GM23338 (cell line): Measurements from ENCODE around the gene SIGLEC8. TPM values are rescaled to one million over a fixed set of nuclear protein-coding genes. Genes with fewer than 3 reads are reported as not detected.

Source experiments
- ETS1 ChIP-seq: IDR thresholded peaks from 2 replicates; pipeline ENCODE4 v1.6.1; 2016; ENCODE audit warnings: antibody characterized with exemption
- NANOG ChIP-seq: IDR thresholded peaks from 2 replicates; pipeline ENCODE4 v1.6.1; 2016; ENCODE audit warnings: antibody characterized with exemption, borderline replicate concordance
- POLR2AphosphoS5 ChIP-seq: IDR thresholded peaks from 2 replicates; pipeline ENCODE4 v1.6.1; 2016; ENCODE audit warnings: antibody characterized with exemption, low read depth
- REST ChIP-seq: IDR thresholded peaks from one replicate; pipeline ENCODE4 v1.6.1; 2018; ENCODE audit warnings: antibody characterized with exemption; ENCODE audit not compliant: unreplicated experiment
- ZNF114 ChIP-seq: fragments of 250-450 bp; sonication (Bioruptor Pico); IDR thresholded peaks from 2 replicates; pipeline ENCODE4 v1.5.0; 2020; ENCODE audit warnings: mild to moderate bottlenecking, moderate library complexity
- ZNF331 ChIP-seq: fragments of 250-450 bp; sonication (Bioruptor Pico); IDR thresholded peaks from 2 replicates; pipeline ENCODE4 v1.5.0; 2020; ENCODE audit warnings: low read depth, mild to moderate bottlenecking, moderate library complexity
- ZNF462 ChIP-seq: fragments of 250-450 bp; sonication (Bioruptor Pico); IDR thresholded peaks from 2 replicates; pipeline ENCODE4 v1.5.0; 2020; ENCODE audit warnings: mild to moderate bottlenecking, moderate library complexity
- polyA plus RNA-seq: library from polyadenylated mRNA; unstranded; fragments of >200 nt; fragmentation: Nextera tagmentation; extraction: Ambion mirVana; gene quantifications from 2 replicates; pipeline ENCODE4 v1.2.1, GENCODE V29; 2016
- total RNA-seq: library from RNA; depleted of rRNA; stranded (reverse); fragments of >200 nt; shearing (Covaris generic); gene quantifications from 2 replicates; pipeline ENCODE4 v1.2.3, GENCODE V29; 2014

The SIGLEC8 gene
- total and polyA plus RNA-seq, 2 experiments from 2014 or later, result not detected

GRCh38 chr19:51468545-51468920, 10.3 kb upstream of the SIGLEC8 start (continued):
- no peak for TF ChIP-seq ZNF462 (CRISPR knock-in tag)
- no peak for TF ChIP-seq NANOG
- TF ChIP-seq ZNF114 (CRISPR knock-in tag), result no peak
- no peak for TF ChIP-seq ETS1
- no peak for TF ChIP-seq ZNF331
- TF ChIP-seq POLR2AphosphoS5, result no peak
- TF ChIP-seq REST, result no peak
